Smooth muscle cell of trachea (primary cell): ENCODE results near the gene LSM6. TPM values are rescaled to one million over a fixed set of nuclear protein-coding genes. Genes with fewer than 3 reads are reported as not detected.

Experiments
- total RNA-seq: library from RNA; depleted of rRNA; stranded (reverse); fragments of >200 nt; gene quantifications from 2 replicates; pipeline ENCODE4 v1.2.1, GENCODE V29; 2014

LSM6 gene
- total RNA-seq: 16.7 and 43.1 TPM in 2 replicates

GRCh38 chr4:146175541-146176453, at the start of gene LSM6:
LSM6 (plus strand) TSS chr4:146175718; CDS start chr4:146182922, 7,204 bp downstream.

GRCh38 chr4:146214238-146214637, 38.7 kb downstream of the LSM6 start, which contains the start of gene REELD1:
REELD1 (plus strand) TSS chr4:146214538; CDS start chr4:146216953, 2,415 bp downstream.

Other genes with a start within 250 kb of the LSM6 start
- 7.4 and 8.3 TPM in 2 replicates for gene ZNF827, start 236.9 kb upstream of the LSM6 start, total RNA-seq
- not detected in 2 replicates for gene REELD1, start 38.8 kb downstream of the LSM6 start, total RNA-seq